Ishikawa (cell line): Measurements from ENCODE around the gene RSBN1.

Source experiments
- CEBPB ChIP-seq: IDR thresholded peaks from 2 replicates; pipeline ENCODE4 v1.6.1; 2012
- CREB1 ChIP-seq: IDR thresholded peaks from 2 replicates; pipeline ENCODE4 v1.6.1; 2012; ENCODE audit warnings: low read depth
- EGR1 ChIP-seq: IDR thresholded peaks from 2 replicates; pipeline ENCODE4 v1.6.1; 2012
- EP300 ChIP-seq: IDR thresholded peaks from 2 replicates; pipeline ENCODE4 v1.6.1; 2012; ENCODE audit warnings: borderline replicate concordance
- FOXM1 ChIP-seq: IDR thresholded peaks from 2 replicates; pipeline ENCODE4 v1.6.1; 2012; ENCODE audit warnings: low read depth, borderline replicate concordance
- NFIC ChIP-seq: IDR thresholded peaks from 2 replicates; pipeline ENCODE4 v1.6.1; 2012
- RAD21 ChIP-seq: IDR thresholded peaks from 2 replicates; pipeline ENCODE4 v1.6.1; 2012; ENCODE audit warnings: low read depth
- TAF1 ChIP-seq: IDR thresholded peaks from 2 replicates; pipeline ENCODE4 v1.6.1; 2012; ENCODE audit warnings: low read depth, mild to moderate bottlenecking
- TCF12 ChIP-seq: IDR thresholded peaks from 2 replicates; pipeline ENCODE4 v1.6.1; 2012; ENCODE audit warnings: low read depth
- TEAD4 ChIP-seq: IDR thresholded peaks from 2 replicates; pipeline ENCODE4 v1.6.1; 2012
- YY1 ChIP-seq: IDR thresholded peaks from 2 replicates; pipeline ENCODE4 v1.6.1; 2012; ENCODE audit warnings: low read depth
- ZBTB7A ChIP-seq: IDR thresholded peaks from 2 replicates; pipeline ENCODE4 v1.6.1; 2012; ENCODE audit warnings: low read depth
- TF ChIP-seq, protein P1 (sequence below): IDR thresholded peaks from 2 replicates; pipeline ENCODE4 v1.6.1; 2012
- TF ChIP-seq, protein P2 (sequence below): IDR thresholded peaks from 2 replicates; pipeline ENCODE4 v1.6.1; 2012
- TF ChIP-seq, protein P3 (sequence below): IDR thresholded peaks from 2 replicates; pipeline ENCODE4 v1.6.1; 2012; ENCODE audit warnings: low read depth, mild to moderate bottlenecking

The RSBN1 gene

DNA sequence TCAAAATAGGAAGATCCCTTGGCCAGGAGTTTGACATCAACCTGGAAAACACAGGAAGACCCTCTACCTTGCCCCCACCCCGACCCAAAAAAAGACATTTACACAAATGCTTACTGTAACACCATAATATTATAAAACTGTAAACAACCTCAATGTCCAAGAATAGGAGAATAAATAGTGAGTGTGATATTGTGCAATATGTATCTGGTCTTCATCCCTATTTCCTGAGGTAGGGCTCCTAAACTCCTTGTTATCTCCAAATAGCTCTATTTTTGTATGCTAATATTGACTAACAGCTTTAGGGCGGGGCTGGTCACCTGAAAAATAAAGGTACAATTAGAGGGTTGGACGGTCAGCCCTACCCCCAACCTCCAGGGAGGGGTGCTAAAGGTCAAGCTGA, 23.5 kb downstream of the RSBN1 start:
- TF ChIP-seq CEBPB (peak; percentile 51), FOXM1 (no peak)

DNA sequence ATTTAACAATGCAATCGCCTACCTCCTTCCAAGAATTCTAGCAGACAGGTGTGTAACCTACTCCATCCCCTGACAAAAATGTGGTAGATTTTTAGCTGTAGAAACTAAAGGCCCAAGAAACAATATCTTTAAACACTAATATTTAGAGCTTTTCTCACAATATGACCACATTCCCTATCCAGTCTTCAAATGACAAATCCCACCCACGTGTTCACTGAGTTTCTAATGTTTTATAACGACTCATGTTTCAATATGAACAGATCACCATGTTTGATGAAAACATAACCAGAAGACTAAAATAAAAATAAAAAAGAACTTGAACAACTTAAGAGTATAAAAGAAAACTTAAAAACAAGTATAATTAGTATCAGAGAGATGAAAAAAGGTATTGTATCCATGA, 24.6 kb downstream of the RSBN1 start:
- no peak for TF ChIP-seq ZBTB7A
- no peak for TF ChIP-seq TCF12
- TF ChIP-seq TEAD4 = no peak
- TF ChIP-seq, protein P1, sequence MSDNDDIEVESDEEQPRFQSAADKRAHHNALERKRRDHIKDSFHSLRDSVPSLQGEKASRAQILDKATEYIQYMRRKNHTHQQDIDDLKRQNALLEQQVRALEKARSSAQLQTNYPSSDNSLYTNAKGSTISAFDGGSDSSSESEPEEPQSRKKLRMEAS = no peak
- no peak for TF ChIP-seq CEBPB
- TF ChIP-seq EGR1 = no peak
- no peak for TF ChIP-seq NFIC
- TF ChIP-seq, protein P2, sequence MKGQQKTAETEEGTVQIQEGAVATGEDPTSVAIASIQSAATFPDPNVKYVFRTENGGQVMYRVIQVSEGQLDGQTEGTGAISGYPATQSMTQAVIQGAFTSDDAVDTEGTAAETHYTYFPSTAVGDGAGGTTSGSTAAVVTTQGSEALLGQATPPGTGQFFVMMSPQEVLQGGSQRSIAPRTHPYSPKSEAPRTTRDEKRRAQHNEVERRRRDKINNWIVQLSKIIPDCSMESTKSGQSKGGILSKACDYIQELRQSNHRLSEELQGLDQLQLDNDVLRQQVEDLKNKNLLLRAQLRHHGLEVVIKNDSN = no peak
- TF ChIP-seq, protein P3, sequence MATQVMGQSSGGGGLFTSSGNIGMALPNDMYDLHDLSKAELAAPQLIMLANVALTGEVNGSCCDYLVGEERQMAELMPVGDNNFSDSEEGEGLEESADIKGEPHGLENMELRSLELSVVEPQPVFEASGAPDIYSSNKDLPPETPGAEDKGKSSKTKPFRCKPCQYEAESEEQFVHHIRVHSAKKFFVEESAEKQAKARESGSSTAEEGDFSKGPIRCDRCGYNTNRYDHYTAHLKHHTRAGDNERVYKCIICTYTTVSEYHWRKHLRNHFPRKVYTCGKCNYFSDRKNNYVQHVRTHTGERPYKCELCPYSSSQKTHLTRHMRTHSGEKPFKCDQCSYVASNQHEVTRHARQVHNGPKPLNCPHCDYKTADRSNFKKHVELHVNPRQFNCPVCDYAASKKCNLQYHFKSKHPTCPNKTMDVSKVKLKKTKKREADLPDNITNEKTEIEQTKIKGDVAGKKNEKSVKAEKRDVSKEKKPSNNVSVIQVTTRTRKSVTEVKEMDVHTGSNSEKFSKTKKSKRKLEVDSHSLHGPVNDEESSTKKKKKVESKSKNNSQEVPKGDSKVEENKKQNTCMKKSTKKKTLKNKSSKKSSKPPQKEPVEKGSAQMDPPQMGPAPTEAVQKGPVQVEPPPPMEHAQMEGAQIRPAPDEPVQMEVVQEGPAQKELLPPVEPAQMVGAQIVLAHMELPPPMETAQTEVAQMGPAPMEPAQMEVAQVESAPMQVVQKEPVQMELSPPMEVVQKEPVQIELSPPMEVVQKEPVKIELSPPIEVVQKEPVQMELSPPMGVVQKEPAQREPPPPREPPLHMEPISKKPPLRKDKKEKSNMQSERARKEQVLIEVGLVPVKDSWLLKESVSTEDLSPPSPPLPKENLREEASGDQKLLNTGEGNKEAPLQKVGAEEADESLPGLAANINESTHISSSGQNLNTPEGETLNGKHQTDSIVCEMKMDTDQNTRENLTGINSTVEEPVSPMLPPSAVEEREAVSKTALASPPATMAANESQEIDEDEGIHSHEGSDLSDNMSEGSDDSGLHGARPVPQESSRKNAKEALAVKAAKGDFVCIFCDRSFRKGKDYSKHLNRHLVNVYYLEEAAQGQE = no peak
- no peak for TF ChIP-seq CREB1
- no peak for TF ChIP-seq YY1
- no peak for TF ChIP-seq RAD21

DNA sequence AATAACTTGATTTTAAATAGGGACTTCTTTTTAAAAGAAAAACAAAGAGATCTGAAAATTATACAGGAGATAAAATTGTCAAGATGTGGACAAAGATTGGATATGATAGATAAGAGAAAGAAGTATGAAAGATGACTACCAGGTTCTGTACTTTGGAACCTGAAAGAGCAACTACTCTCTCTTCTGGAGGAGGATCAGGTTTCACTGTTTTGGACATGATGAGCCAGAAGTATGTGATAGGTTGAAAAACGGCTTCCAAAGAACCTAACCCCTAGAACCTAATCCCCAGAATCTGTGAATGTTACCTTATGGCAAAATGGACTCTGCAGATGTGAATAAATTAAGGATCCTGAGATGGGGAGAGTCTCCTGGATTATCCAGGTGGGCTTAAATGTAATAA, 26.2 kb downstream of the RSBN1 start:
- no peak for TF ChIP-seq ZBTB7A
- TF ChIP-seq FOXM1 = no peak
- no peak for TF ChIP-seq CEBPB
- TF ChIP-seq EP300 = no peak
- no peak for TF ChIP-seq EGR1
- TF ChIP-seq, protein P3 = no peak

DNA sequence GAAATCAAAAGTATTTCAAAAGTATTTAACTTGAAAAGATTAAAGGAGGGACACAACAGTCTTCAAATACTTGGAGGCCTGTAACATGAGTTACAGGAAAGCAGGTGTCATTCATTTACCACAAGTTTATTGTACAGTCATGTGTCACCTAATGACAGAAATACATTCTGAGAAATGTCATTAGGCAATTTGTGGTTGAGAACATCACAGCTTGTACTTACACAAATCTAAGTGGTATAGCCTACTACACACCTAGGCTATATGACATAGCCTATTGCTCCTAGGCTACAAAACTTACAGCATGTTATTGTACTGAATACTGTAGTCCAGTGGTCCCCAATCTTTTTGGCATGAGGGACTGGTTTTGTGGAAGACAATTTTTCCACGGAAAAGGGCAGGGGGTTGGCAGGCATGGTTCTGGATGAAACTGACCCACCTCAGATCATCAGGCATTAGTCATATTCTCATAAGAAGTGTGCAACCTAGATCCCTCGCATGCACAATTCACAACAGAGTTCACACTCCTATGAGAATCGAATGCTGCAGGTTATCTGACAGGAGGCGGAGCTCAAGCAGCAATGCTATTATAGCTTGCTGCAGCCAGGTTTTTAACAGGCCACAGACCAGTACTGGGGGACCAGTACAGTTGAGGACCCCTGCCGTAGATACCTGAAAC, 28.0 kb downstream of the RSBN1 start:
- TF ChIP-seq NFIC = no peak
- no peak for TF ChIP-seq RAD21
- no peak for TF ChIP-seq ZBTB7A
- TF ChIP-seq, protein P1 = no peak
- no peak for TF ChIP-seq TEAD4
- no peak for TF ChIP-seq TAF1
- TF ChIP-seq EP300 = no peak
- TF ChIP-seq TCF12 = no peak
- TF ChIP-seq EGR1 = no peak
- TF ChIP-seq, protein P2 = no peak
- no peak for TF ChIP-seq CEBPB
- TF ChIP-seq, protein P3 = no peak
- no peak for TF ChIP-seq CREB1
- no peak for TF ChIP-seq YY1
- no peak for TF ChIP-seq FOXM1
